GM18907 (cell line): Measurements from ENCODE around the gene COX17.
"Not testable (repeated sequence)": the region's sequence is repeated elsewhere in the genome, so short reads cannot be mapped to it uniquely, and the experiment has no call there.

Source experiments
- ATAC-seq: cut with Tn5 transposase; IDR thresholded peaks from one replicate; pipeline ENCODE4 v1.9.1; 2021; ENCODE audit warnings: mild to moderate bottlenecking, moderate library complexity; ENCODE audit not compliant: unreplicated experiment

Gene COX17

GRCh38 chr3:119676771-119677640, at the start of gene COX17:
COX17 (minus strand) TSS chr3:119677406; CDS start chr3:119677310, 96 bp downstream.
- ATAC-seq: peak; percentile 91

GRCh38 chr3:119726909-119727308, 49.7 kb upstream of the COX17 start:
- ATAC-seq: no peak

GRCh38 chr3:119723022-119723421, 45.8 kb upstream of the COX17 start:
- no peak for ATAC-seq

GRCh38 chr3:119717520-119717919, 40.3 kb upstream of the COX17 start:
- ATAC-seq: no peak

GRCh38 chr3:119716998-119717397, 39.8 kb upstream of the COX17 start:
- ATAC-seq: no peak

GRCh38 chr3:119715105-119715504, 37.9 kb upstream of the COX17 start:
- no peak for ATAC-seq

GRCh38 chr3:119703820-119704531, 26.8 kb upstream of the COX17 start:
- ATAC-seq: no peak

GRCh38 chr3:119702530-119703527, 25.6 kb upstream of the COX17 start, which contains the start of gene CFAP91:
CFAP91 (plus strand) TSS chr3:119703022; CDS start chr3:119703099, 77 bp downstream.
- ATAC-seq: peak; percentile 77

- peak; percentile 14 for ATAC-seq
Observed at GRCh38 chr3:119700920-119701734, 23.9 kb upstream of the COX17 start.

GRCh38 chr3:119700269-119700919, 23.2 kb upstream of the COX17 start:
- ATAC-seq: peak; percentile 46

- ATAC-seq: peak; percentile 67
Observed at GRCh38 chr3:119697394-119697793, 20.2 kb upstream of the COX17 start.

- no peak for ATAC-seq
Observed at GRCh38 chr3:119695480-119695879, 18.3 kb upstream of the COX17 start.

- ATAC-seq: no peak
Observed at GRCh38 chr3:119690043-119690656, 12.9 kb upstream of the COX17 start.

- no peak for ATAC-seq
Observed at GRCh38 chr3:119683421-119683820, 6.2 kb upstream of the COX17 start.

- ATAC-seq: peak; percentile 39
Observed at GRCh38 chr3:119681279-119681678, 4.1 kb upstream of the COX17 start.

- no peak for ATAC-seq
Observed at GRCh38 chr3:119679874-119680273, 2.7 kb upstream of the COX17 start.

GRCh38 chr3:119678209-119678608, 1.0 kb upstream of the COX17 start:
- ATAC-seq: not testable (repeated sequence)

- no peak for ATAC-seq
Observed at GRCh38 chr3:119677641-119677934, 382 bp upstream of the COX17 start.

GRCh38 chr3:119676020-119676419, 1.2 kb downstream of the COX17 start:
- ATAC-seq: no peak
